Measurements from ENCODE around the gene FRRS1. TPM values are rescaled to one million over a fixed set of nuclear protein-coding genes. Genes with fewer than 3 reads are reported as not detected.

FRRS1 gene
- total and polyA plus RNA-seq, 10 of the 15 experiments (the other 5 are each of a cell fraction or from before 2014, with no cell fraction given) = 0.13 to 18.9 (median 8.0) TPM

DNA sequence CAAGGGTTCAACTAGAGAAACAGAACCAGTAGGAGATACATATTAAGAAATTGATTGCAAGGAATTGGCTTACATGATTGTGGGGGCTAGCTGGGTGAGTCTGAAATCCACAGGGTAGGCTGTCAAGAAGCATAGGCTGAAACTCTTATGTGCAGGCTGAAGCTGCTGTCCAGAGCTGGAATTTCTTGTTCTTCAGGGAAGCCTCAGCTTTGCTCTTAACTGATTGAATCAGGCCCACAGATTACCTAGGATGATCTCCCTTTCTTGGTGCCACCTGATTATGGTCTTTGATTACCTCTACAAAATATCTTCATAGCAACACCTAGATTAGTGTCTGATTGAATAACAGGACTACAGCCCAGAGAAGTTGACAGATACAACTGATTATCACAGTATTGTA is 22.5 kb upstream of the FRRS1 start:
- BruUV-seq (replicated peaks) = no TSS peak
- FAIRE-seq = no peak
- intact Hi-C loops (cut with micrococcal nuclease; ENCODE audit: unreplicated experiment) = no loop called here
- Histone ChIP-seq H3K4me2 (ENCODE audit: control insufficient read depth, insufficient read depth) (no peak overlapping the region), H3K27ac (ENCODE audit: control insufficient read depth, insufficient read depth) (no peak overlapping the region), H3K4me1 (ENCODE audit: control insufficient read depth, insufficient read depth, low read length) (peaks cover 36% of the 10 kb centered on the region), H3K36me3 (ENCODE audit: control insufficient read depth in 2 of 2, insufficient read depth in 2 of 2, low read length in 1 of 2) (no peaks in the 10 kb centered on the region), H4K20me1 (ENCODE audit: control insufficient read depth, insufficient read depth) (no peaks in the 10 kb centered on the region), H3K9ac (ENCODE audit: control insufficient read depth, insufficient read depth, low read length) (no peak overlapping the region), H3K79me2 (ENCODE audit: control insufficient read depth, insufficient read depth, low read length) (no peaks in the 10 kb centered on the region), H3K4me3 (no peak overlapping the region), H3K9me3 (replicated peaks; ENCODE audit: control insufficient read depth, insufficient read depth, low read length) (no peaks in the 10 kb centered on the region; the same call in 1 of the 3 replicates), H2AFZ (ENCODE audit: control insufficient read depth, low read depth, low read length) (no peak overlapping the region), H3K27me3 (replicated peaks in 1 of 2; ENCODE audit: control insufficient read depth in 2 of 2, insufficient read depth in 2 of 2, low read length in 1 of 2) (no peaks in the 10 kb centered on the region)
- ChIA-PET SMC1A (ENCODE audit: uncharacterized antibody, unreplicated experiment) (interaction anchor here (1.6 to 7.4 kb wide), 2 partner anchors 9 to 23 kb away, joined by 5 to 54 read pairs; partner anchors contain the start of gene FRRS1), POLR2A (interaction anchor here (1.0 kb wide), 1 partner anchor 50 kb away, joined by 3 read pairs; no protein-coding TSS in a partner anchor), RAD21 (ENCODE audit: unreplicated experiment) (interaction anchor here (1.2 kb wide), 1 partner anchor 15 kb away, joined by 3 read pairs; no protein-coding TSS in a partner anchor), CTCF (interaction anchor here (0.8 to 1.0 kb wide), 3 partner anchors 9 to 668 kb away, joined by 3 to 4 read pairs (median 3); no protein-coding TSS in a partner anchor)
- no peak for ATAC-seq
- in situ Hi-C loops (cut with MboI) = no loop called here
- DNase-seq (ENCODE audit: low read depth, low spot score) = no peak
- no peak for TF ChIP-seq IKZF2 (IDR thresholded peaks at IDR 0.05)
- TF ChIP-seq, protein P1, sequence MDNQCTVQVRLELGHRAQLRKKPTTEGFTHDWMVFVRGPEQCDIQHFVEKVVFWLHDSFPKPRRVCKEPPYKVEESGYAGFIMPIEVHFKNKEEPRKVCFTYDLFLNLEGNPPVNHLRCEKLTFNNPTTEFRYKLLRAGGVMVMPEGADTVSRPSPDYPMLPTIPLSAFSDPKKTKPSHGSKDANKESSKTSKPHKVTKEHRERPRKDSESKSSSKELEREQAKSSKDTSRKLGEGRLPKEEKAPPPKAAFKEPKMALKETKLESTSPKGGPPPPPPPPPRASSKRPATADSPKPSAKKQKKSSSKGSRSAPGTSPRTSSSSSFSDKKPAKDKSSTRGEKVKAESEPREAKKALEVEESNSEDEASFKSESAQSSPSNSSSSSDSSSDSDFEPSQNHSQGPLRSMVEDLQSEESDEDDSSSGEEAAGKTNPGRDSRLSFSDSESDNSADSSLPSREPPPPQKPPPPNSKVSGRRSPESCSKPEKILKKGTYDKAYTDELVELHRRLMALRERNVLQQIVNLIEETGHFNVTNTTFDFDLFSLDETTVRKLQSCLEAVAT (IDR thresholded peaks at IDR 0.05) = no peak
- no peak for TF ChIP-seq MTA3 (IDR thresholded peaks at IDR 0.05; ENCODE audit: borderline replicate concordance, low read length)
- TF ChIP-seq, protein P2, sequence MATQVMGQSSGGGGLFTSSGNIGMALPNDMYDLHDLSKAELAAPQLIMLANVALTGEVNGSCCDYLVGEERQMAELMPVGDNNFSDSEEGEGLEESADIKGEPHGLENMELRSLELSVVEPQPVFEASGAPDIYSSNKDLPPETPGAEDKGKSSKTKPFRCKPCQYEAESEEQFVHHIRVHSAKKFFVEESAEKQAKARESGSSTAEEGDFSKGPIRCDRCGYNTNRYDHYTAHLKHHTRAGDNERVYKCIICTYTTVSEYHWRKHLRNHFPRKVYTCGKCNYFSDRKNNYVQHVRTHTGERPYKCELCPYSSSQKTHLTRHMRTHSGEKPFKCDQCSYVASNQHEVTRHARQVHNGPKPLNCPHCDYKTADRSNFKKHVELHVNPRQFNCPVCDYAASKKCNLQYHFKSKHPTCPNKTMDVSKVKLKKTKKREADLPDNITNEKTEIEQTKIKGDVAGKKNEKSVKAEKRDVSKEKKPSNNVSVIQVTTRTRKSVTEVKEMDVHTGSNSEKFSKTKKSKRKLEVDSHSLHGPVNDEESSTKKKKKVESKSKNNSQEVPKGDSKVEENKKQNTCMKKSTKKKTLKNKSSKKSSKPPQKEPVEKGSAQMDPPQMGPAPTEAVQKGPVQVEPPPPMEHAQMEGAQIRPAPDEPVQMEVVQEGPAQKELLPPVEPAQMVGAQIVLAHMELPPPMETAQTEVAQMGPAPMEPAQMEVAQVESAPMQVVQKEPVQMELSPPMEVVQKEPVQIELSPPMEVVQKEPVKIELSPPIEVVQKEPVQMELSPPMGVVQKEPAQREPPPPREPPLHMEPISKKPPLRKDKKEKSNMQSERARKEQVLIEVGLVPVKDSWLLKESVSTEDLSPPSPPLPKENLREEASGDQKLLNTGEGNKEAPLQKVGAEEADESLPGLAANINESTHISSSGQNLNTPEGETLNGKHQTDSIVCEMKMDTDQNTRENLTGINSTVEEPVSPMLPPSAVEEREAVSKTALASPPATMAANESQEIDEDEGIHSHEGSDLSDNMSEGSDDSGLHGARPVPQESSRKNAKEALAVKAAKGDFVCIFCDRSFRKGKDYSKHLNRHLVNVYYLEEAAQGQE (IDR thresholded peaks at IDR 0.05; ENCODE audit: low read depth, low read length) = no peak
- no peak for TF ChIP-seq PML (IDR thresholded peaks at IDR 0.05; ENCODE audit: low read length)
- no peak for TF ChIP-seq ESRRA (IDR thresholded peaks at IDR 0.05; ENCODE audit: low read length)
- no peak for TF ChIP-seq MYC (IDR thresholded peaks at IDR 0.05; ENCODE audit: insufficient read depth, insufficient read length, insufficient replicate concordance, low read length, severe bottlenecking)
- TF ChIP-seq STAT1 (conservative IDR thresholded peaks at IDR 0.05) = no peak
- no peak for TF ChIP-seq NFYA (IDR thresholded peaks at IDR 0.05; ENCODE audit: borderline replicate concordance, low read depth, low read length)
- TF ChIP-seq EZH2 (IDR thresholded peaks at IDR 0.05; ENCODE audit: borderline replicate concordance, control insufficient read depth, low read depth, low read length) = no peak
- TF ChIP-seq, protein P3, sequence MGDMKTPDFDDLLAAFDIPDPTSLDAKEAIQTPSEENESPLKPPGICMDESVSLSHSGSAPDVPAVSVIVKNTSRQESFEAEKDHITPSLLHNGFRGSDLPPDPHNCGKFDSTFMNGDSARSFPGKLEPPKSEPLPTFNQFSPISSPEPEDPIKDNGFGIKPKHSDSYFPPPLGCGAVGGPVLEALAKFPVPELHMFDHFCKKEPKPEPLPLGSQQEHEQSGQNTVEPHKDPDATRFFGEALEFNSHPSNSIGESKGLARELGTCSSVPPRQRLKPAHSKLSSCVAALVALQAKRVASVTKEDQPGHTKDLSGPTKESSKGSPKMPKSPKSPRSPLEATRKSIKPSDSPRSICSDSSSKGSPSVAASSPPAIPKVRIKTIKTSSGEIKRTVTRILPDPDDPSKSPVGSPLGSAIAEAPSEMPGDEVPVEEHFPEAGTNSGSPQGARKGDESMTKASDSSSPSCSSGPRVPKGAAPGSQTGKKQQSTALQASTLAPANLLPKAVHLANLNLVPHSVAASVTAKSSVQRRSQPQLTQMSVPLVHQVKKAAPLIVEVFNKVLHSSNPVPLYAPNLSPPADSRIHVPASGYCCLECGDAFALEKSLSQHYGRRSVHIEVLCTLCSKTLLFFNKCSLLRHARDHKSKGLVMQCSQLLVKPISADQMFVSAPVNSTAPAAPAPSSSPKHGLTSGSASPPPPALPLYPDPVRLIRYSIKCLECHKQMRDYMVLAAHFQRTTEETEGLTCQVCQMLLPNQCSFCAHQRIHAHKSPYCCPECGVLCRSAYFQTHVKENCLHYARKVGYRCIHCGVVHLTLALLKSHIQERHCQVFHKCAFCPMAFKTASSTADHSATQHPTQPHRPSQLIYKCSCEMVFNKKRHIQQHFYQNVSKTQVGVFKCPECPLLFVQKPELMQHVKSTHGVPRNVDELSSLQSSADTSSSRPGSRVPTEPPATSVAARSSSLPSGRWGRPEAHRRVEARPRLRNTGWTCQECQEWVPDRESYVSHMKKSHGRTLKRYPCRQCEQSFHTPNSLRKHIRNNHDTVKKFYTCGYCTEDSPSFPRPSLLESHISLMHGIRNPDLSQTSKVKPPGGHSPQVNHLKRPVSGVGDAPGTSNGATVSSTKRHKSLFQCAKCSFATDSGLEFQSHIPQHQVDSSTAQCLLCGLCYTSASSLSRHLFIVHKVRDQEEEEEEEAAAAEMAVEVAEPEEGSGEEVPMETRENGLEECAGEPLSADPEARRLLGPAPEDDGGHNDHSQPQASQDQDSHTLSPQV (IDR thresholded peaks at IDR 0.05) = no peak
